Thyroid gland (tissue), 4 donors: ENCODE data around the gene ZNF135.

Source experiments
- POLR2A ChIP-seq, 2 donors: fragments of 450-650 bp; IDR thresholded peaks; one replicate each; pipeline ENCODE4 v1.6.1; 2017; ENCODE audit warnings: antibody characterized with exemption in 2 of 2, mild to moderate bottlenecking in 2 of 2, moderate library complexity in 1 of 2
- TF ChIP-seq, protein P1 (sequence below), 6 experiments: fragments of 200-600 bp in 3 of 6; fragments of 450-650 bp in 3 of 6; sonication (generic) in 3 of 6; IDR thresholded peaks; one replicate each; pipeline ENCODE4 v1.5.1; 2016 to 2019; ENCODE audit warnings: antibody characterized with exemption in 6 of 6, mild to moderate bottlenecking in 2 of 6, inconsistent platforms in 1 of 6, moderate library complexity in 1 of 6

GRCh38 chr19:58014141-58014540, 44.9 kb upstream of the ZNF135 start:
- TF ChIP-seq, protein P1, sequence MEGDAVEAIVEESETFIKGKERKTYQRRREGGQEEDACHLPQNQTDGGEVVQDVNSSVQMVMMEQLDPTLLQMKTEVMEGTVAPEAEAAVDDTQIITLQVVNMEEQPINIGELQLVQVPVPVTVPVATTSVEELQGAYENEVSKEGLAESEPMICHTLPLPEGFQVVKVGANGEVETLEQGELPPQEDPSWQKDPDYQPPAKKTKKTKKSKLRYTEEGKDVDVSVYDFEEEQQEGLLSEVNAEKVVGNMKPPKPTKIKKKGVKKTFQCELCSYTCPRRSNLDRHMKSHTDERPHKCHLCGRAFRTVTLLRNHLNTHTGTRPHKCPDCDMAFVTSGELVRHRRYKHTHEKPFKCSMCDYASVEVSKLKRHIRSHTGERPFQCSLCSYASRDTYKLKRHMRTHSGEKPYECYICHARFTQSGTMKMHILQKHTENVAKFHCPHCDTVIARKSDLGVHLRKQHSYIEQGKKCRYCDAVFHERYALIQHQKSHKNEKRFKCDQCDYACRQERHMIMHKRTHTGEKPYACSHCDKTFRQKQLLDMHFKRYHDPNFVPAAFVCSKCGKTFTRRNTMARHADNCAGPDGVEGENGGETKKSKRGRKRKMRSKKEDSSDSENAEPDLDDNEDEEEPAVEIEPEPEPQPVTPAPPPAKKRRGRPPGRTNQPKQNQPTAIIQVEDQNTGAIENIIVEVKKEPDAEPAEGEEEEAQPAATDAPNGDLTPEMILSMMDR (IDR thresholded peaks at IDR 0.05) = no peak
- TF ChIP-seq POLR2A (IDR thresholded peaks at IDR 0.05) = no peak
